HL-60 (cell line): ENCODE results near the gene SLFN12L.
"Not testable (repeated sequence)": the region's sequence is repeated elsewhere in the genome, so short reads cannot be mapped to it uniquely, and the experiment has no call there.

Source experiments
- DNase-seq, 2 experiments: peaks; one replicate each; pipeline ENCODE4 v3.0.0-alpha.2; 2010 to 2020; ENCODE audit warnings: low read depth in 1 of 2, low spot score in 1 of 2
- H3K27ac ChIP-seq: fragments of 250-450 bp; sonication (Bioruptor Pico); replicated peaks from 2 replicates; pipeline ENCODE4 v1.5.1; 2020; ENCODE audit warnings: mild to moderate bottlenecking, moderate library complexity
- H3K27me3 ChIP-seq: fragments of 250-450 bp; sonication (Bioruptor Pico); 2 replicates; pipeline ENCODE4 v1.5.1; 2021; ENCODE audit warnings: mild to moderate bottlenecking, moderate library complexity; ENCODE audit not compliant: insufficient read depth, poor library complexity, severe bottlenecking
- H3K4me3 ChIP-seq: replicated peaks from 2 replicates; pipeline ENCODE4 v1.5.1; 2011; ENCODE audit warnings: mild to moderate bottlenecking, control low read depth, low read length; ENCODE audit not compliant: insufficient read depth
- GABPA ChIP-seq: IDR thresholded peaks from 2 replicates; pipeline ENCODE4 v1.6.1; 2012; ENCODE audit warnings: low read depth
- POLR2AphosphoS5 ChIP-seq: IDR thresholded peaks from 2 replicates; pipeline ENCODE4 v1.6.1; 2012; ENCODE audit warnings: low read depth
- SPI1 ChIP-seq: IDR thresholded peaks from 2 replicates; pipeline ENCODE4 v1.6.1; 2012; ENCODE audit warnings: low read depth, mild to moderate bottlenecking, borderline replicate concordance
- TF ChIP-seq, protein P1 (sequence below): IDR thresholded peaks from 2 replicates; pipeline ENCODE4 v1.6.1; 2012; ENCODE audit warnings: low read depth; ENCODE audit not compliant: insufficient replicate concordance
- TF ChIP-seq, protein P2 (sequence below): IDR thresholded peaks from one replicate; pipeline ENCODE4 v1.5.1; 2011; ENCODE audit warnings: low read length, control low read depth, inconsistent platforms; ENCODE audit not compliant: insufficient read depth

Gene SLFN12L

DNA sequence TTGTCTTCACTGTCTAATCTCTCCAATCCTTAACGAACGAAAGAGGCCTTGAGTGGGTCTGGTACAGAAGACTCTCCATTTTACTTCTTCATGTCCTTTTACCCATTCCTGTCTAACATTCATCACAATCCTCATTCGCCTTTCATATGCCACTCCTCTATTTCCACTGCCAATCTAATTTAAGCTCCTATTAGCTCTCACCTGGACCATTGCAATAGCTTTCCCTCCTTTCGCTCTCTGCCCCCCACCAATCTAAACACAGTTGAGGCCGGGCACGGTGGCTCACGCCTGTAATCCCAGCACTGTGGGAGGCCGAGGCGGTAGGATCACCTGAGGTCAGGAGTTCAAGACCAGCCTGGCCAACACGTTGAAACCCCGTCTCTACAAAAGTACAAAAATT, 29.5 kb upstream of the SLFN12L start:
- no peaks in the 10 kb centered on the region for H3K27me3 ChIP-seq
- H3K27ac ChIP-seq = peak overlapping the region; percentile 86
- H3K4me3 ChIP-seq = peak overlapping the region; percentile 94
- TF ChIP-seq, protein P1, sequence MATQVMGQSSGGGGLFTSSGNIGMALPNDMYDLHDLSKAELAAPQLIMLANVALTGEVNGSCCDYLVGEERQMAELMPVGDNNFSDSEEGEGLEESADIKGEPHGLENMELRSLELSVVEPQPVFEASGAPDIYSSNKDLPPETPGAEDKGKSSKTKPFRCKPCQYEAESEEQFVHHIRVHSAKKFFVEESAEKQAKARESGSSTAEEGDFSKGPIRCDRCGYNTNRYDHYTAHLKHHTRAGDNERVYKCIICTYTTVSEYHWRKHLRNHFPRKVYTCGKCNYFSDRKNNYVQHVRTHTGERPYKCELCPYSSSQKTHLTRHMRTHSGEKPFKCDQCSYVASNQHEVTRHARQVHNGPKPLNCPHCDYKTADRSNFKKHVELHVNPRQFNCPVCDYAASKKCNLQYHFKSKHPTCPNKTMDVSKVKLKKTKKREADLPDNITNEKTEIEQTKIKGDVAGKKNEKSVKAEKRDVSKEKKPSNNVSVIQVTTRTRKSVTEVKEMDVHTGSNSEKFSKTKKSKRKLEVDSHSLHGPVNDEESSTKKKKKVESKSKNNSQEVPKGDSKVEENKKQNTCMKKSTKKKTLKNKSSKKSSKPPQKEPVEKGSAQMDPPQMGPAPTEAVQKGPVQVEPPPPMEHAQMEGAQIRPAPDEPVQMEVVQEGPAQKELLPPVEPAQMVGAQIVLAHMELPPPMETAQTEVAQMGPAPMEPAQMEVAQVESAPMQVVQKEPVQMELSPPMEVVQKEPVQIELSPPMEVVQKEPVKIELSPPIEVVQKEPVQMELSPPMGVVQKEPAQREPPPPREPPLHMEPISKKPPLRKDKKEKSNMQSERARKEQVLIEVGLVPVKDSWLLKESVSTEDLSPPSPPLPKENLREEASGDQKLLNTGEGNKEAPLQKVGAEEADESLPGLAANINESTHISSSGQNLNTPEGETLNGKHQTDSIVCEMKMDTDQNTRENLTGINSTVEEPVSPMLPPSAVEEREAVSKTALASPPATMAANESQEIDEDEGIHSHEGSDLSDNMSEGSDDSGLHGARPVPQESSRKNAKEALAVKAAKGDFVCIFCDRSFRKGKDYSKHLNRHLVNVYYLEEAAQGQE = no peak
- TF ChIP-seq, protein P2, sequence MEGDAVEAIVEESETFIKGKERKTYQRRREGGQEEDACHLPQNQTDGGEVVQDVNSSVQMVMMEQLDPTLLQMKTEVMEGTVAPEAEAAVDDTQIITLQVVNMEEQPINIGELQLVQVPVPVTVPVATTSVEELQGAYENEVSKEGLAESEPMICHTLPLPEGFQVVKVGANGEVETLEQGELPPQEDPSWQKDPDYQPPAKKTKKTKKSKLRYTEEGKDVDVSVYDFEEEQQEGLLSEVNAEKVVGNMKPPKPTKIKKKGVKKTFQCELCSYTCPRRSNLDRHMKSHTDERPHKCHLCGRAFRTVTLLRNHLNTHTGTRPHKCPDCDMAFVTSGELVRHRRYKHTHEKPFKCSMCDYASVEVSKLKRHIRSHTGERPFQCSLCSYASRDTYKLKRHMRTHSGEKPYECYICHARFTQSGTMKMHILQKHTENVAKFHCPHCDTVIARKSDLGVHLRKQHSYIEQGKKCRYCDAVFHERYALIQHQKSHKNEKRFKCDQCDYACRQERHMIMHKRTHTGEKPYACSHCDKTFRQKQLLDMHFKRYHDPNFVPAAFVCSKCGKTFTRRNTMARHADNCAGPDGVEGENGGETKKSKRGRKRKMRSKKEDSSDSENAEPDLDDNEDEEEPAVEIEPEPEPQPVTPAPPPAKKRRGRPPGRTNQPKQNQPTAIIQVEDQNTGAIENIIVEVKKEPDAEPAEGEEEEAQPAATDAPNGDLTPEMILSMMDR = no peak
- TF ChIP-seq POLR2AphosphoS5 (no peak), GABPA (no peak), SPI1 (no peak)
- no peak for DNase-seq

DNA sequence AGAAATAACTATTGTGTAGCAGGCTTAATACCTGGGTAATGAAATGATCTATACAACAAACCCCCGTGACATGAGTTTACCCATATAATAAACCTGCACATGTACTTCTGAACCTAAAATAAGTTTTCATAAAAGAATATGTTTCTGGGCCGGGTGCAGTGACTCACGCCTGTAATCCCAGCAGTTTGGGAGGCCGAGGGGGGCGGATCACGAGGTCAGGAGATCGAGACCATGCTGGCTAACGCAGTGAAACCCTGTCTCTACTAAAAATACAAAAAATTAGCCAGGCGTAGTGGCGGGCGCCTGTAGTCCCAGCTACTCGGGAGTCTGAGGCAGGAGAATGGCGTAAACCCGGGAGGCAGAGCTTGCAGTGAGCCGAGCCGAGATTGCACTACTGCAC, 25.7 kb upstream of the SLFN12L start:
- H3K27ac ChIP-seq, H3K4me3 ChIP-seq, DNase-seq, H3K27me3 ChIP-seq: not testable (repeated sequence)

DNA sequence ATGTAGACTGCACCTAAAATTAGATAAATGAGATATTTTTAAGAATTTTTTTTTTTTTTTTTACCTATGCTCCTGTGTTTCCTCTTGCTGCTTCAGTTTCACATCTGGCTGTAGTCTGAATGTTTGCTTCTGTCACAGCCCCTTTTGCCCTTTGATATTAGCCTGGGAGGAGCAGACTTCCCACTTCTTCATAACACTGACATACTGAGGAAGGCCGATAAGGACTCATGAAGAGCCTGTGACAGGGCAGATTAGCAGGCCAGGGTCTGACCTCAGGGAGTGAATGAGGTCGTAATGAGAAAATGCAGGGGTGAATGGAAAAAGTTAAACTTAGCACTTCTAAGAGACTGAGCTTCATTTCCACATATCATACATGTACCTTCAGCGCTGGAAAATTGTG, 23.2 kb upstream of the SLFN12L start, which contains the start of gene SLFN14:
Gene SLFN14, minus strand, starts transcription at position 117 of the 400 bp plus-strand sequence. CDS start 2,757 bp downstream, outside the sequence.
- TF ChIP-seq POLR2AphosphoS5 = no peak
- Histone ChIP-seq H3K4me3 (no peak within 1 kb of the TSS), H3K27ac (no peak within 1 kb of the TSS), H3K27me3 (no peaks in the 10 kb centered on the region)
- DNase-seq = peak in 1 of 2 experiments; percentile 6

DNA sequence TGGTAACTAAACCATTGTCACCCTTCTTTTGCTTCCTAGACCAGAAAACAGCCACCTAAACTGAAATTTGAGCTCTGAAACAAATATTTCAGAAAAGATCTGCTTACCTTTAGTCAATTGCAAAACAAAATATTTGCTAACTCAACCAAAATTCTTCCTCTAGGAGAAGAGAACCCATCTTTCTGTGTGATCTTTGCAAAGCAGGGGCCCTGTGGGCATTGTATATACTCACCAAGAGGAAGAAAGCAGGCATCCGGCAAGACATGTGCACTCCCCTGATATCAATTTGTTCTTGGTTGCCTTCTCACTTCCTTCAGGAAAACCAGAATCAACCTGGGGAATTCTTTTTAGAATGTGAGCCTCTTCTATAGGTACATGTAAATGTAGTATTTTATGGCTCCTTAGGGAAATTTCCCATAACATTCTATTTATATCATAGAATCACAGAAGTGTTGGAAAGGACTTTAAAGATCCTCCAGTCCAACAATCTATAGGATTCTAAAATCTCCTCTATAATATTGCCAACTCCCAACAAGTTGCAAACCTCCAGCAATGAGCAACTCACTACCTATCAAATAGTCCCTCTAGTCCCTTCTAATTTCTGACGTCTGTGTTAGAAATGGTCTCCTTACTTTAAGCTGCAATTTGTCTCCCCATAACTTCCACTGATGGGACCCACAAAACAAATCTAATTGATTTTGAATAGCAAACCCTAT, 22.2 kb upstream of the SLFN12L start:
- no peak overlapping the region for H3K4me3 ChIP-seq
- no peaks in the 10 kb centered on the region for H3K27me3 ChIP-seq
- no peak for DNase-seq
- TF ChIP-seq SPI1 = no peak
- TF ChIP-seq, protein P2 = no peak
- TF ChIP-seq GABPA = no peak
- TF ChIP-seq, protein P1 = no peak
- TF ChIP-seq POLR2AphosphoS5 = no peak
- no peak overlapping the region for H3K27ac ChIP-seq

DNA sequence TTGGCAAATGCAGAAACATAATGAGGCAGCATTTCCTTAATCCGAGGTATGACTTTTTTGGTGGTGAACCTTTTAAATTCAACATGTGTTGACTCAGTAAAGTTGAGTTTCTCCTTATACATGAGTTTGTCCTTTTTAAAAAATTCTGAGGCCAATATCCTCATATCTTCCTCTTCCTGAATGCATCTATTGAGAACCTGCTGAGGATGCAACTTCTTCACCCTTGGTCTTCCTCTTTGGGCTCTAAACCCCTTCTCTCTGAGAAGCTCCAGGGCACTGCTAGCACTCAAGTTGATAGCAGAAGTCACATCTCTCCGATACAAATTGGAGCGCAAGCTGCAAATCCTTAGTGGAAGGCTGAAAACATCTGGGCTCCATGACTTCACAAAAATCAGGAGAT, 19.9 kb upstream of the SLFN12L start:
- Histone ChIP-seq H3K27ac (no peak overlapping the region), H3K4me3 (no peak overlapping the region), H3K27me3 (no peaks in the 10 kb centered on the region)
- DNase-seq = peak in 1 of 2 experiments; percentile 6
- TF ChIP-seq, protein P2 = no peak
- TF ChIP-seq POLR2AphosphoS5 = no peak
- no peak for TF ChIP-seq GABPA
- TF ChIP-seq SPI1 = no peak
- TF ChIP-seq, protein P1 = no peak
